HPDE6-E6E7 (cell line): ENCODE results near the gene TMIGD3.

Source experiments
- DNase-seq: peaks from one replicate; pipeline ENCODE4 v3.0.0; 2011; ENCODE audit warnings: missing footprints; ENCODE audit errors: extremely low spot score

TMIGD3 gene

GRCh38 chr1:111507411-111508201 is 4.2 kb upstream of the TMIGD3 start:
- peak; percentile 33 for DNase-seq

- DNase-seq, result no peak
Observed at GRCh38 chr1:111506561-111506960, 3.1 kb upstream of the TMIGD3 start.

GRCh38 chr1:111505641-111506119 is 2.2 kb upstream of the TMIGD3 start:
- no peak for DNase-seq

- DNase-seq, result no peak
Observed at GRCh38 chr1:111504097-111504496, 664 bp upstream of the TMIGD3 start.

GRCh38 chr1:111501645-111502044 is 1.8 kb downstream of the TMIGD3 start:
- DNase-seq, result no peak

- DNase-seq, result no peak
Observed at GRCh38 chr1:111499026-111499785, 4.2 kb downstream of the TMIGD3 start.

- DNase-seq, result no peak
Observed at GRCh38 chr1:111497592-111497991, 5.8 kb downstream of the TMIGD3 start.

GRCh38 chr1:111496398-111496797 is 7.0 kb downstream of the TMIGD3 start:
- DNase-seq, result no peak

GRCh38 chr1:111491070-111491469 is 12.4 kb downstream of the TMIGD3 start:
- no peak for DNase-seq

GRCh38 chr1:111490220-111490619 is 13.2 kb downstream of the TMIGD3 start:
- no peak for DNase-seq

- no peak for DNase-seq
Observed at GRCh38 chr1:111489604-111490003, 13.8 kb downstream of the TMIGD3 start.

- DNase-seq, result no peak
Observed at GRCh38 chr1:111488669-111489068, 14.8 kb downstream of the TMIGD3 start.

GRCh38 chr1:111487133-111487532 is 16.3 kb downstream of the TMIGD3 start:
- no peak for DNase-seq

GRCh38 chr1:111486431-111486830 is 17.0 kb downstream of the TMIGD3 start:
- DNase-seq, result no peak

- no peak for DNase-seq
Observed at GRCh38 chr1:111484391-111485026, 18.9 kb downstream of the TMIGD3 start.

- no peak for DNase-seq
Observed at GRCh38 chr1:111483876-111484275, 19.6 kb downstream of the TMIGD3 start.

GRCh38 chr1:111483166-111483565 is 20.3 kb downstream of the TMIGD3 start:
- no peak for DNase-seq

GRCh38 chr1:111481387-111482221 is 21.8 kb downstream of the TMIGD3 start:
- peak; percentile 85 for DNase-seq

GRCh38 chr1:111480674-111481073 is 22.8 kb downstream of the TMIGD3 start:
- no peak for DNase-seq

- DNase-seq, result no peak
Observed at GRCh38 chr1:111476761-111477309, 26.6 kb downstream of the TMIGD3 start.

GRCh38 chr1:111476214-111476613 is 27.2 kb downstream of the TMIGD3 start:
- no peak for DNase-seq
